ENCODE data around the gene CPLX3. TPM values are rescaled to one million over a fixed set of nuclear protein-coding genes. Genes with fewer than 3 reads are reported as not detected.

Gene CPLX3
- polyA plus RNA-seq, 1 experiment, result not detected

- H3K9me3 ChIP-seq (ENCODE audit: control insufficient read depth, insufficient read depth, low read length), result no peaks in the 10 kb centered on the region
- no peak for DNase-seq (ENCODE audit: low read depth, low spot score)
- H3K27me3 ChIP-seq (ENCODE audit: control insufficient read depth, insufficient read depth, low read length), result no peaks in the 10 kb centered on the region
- peak overlapping the region; percentile 79 for H3K4me3 ChIP-seq (ENCODE audit: low read depth, low read length)
- CTCF ChIA-PET, result interaction anchor here (0.6 to 2.7 kb wide), 5 partner anchors 27 to 211 kb away, joined by 3 to 13 read pairs (median 3); no protein-coding TSS in a partner anchor
- POLR2A ChIA-PET, result no interaction called here
- no peak overlapping the region for H3K27ac ChIP-seq (ENCODE audit: low read depth, low read length)
- TF ChIP-seq, protein P1, sequence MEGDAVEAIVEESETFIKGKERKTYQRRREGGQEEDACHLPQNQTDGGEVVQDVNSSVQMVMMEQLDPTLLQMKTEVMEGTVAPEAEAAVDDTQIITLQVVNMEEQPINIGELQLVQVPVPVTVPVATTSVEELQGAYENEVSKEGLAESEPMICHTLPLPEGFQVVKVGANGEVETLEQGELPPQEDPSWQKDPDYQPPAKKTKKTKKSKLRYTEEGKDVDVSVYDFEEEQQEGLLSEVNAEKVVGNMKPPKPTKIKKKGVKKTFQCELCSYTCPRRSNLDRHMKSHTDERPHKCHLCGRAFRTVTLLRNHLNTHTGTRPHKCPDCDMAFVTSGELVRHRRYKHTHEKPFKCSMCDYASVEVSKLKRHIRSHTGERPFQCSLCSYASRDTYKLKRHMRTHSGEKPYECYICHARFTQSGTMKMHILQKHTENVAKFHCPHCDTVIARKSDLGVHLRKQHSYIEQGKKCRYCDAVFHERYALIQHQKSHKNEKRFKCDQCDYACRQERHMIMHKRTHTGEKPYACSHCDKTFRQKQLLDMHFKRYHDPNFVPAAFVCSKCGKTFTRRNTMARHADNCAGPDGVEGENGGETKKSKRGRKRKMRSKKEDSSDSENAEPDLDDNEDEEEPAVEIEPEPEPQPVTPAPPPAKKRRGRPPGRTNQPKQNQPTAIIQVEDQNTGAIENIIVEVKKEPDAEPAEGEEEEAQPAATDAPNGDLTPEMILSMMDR (IDR thresholded peaks at IDR 0.05; ENCODE audit: low read depth, low read length), result no peak
Measured at GRCh38 chr15:74841891-74842373, 15.5 kb downstream of the CPLX3 start.

GRCh38 chr15:74842581-74843444 lies 16.4 kb downstream of the CPLX3 start, which contains the start of gene ULK3:
Gene ULK3 (minus strand): TSS chr15:74843156. CDS start chr15:74843105, 51 bp downstream.
- H3K4me3 ChIP-seq (ENCODE audit: low read depth, low read length), result peak within 1 kb of the TSS; percentile 79
- CTCF ChIA-PET, result interaction anchor here (0.5 to 2.7 kb wide), 6 partner anchors 12 to 211 kb away, joined by 3 to 13 read pairs (median 3); no protein-coding TSS in a partner anchor
- TF ChIP-seq, protein P1 (IDR thresholded peaks at IDR 0.05; ENCODE audit: low read depth, low read length), result peak; percentile 48
- POLR2A ChIA-PET, result no interaction called here
- H3K9me3 ChIP-seq (ENCODE audit: control insufficient read depth, insufficient read depth, low read length), result no peaks in the 10 kb centered on the region
- peak; percentile 47 for DNase-seq (ENCODE audit: low read depth, low spot score)
- H3K27ac ChIP-seq (ENCODE audit: low read depth, low read length), result peak within 1 kb of the TSS; percentile 77
- no peaks in the 10 kb centered on the region for H3K27me3 ChIP-seq (ENCODE audit: control insufficient read depth, insufficient read depth, low read length)

DNA sequence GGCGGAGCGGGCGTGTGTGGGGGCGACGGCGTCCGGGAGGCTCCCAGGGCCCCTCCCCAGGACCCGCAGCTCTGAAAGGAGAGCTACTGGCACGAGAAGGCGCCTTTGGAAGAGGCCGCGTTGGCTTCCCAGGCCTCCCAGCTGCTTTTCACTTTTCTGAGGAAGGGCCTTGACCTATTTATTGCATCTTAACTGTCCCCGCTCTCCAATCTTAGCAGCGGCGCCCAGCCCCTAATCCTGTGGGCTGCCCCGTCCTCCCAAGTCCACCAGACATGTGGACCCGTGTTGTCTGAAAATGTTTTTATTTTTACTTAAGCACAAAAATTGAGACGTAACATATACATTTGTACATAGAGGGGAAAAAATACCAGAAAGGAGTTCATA lies 17.0 kb downstream of the CPLX3 start:
- no peak for DNase-seq (ENCODE audit: low read depth, low spot score)
- Histone ChIP-seq H3K27me3 (ENCODE audit: control insufficient read depth, insufficient read depth, low read length) (no peaks in the 10 kb centered on the region), H3K9me3 (ENCODE audit: control insufficient read depth, insufficient read depth, low read length) (no peaks in the 10 kb centered on the region), H3K27ac (ENCODE audit: low read depth, low read length) (peak overlapping the region; percentile 77), H3K4me3 (ENCODE audit: low read depth, low read length) (peak overlapping the region; percentile 51)
- POLR2A ChIA-PET, result no interaction called here
- CTCF ChIA-PET, result interaction anchor here (1.5 to 2.7 kb wide), 2 partner anchors 12 to 58 kb away, joined by 3 to 13 read pairs; no protein-coding TSS in a partner anchor
- TF ChIP-seq, protein P1 (IDR thresholded peaks at IDR 0.05; ENCODE audit: low read depth, low read length), result no peak; the same call in 1 of the 2 replicates

- POLR2A ChIA-PET, result interaction anchor here (0.6 kb wide), 1 partner anchor 12 kb away, joined by 8 read pairs; no protein-coding TSS in a partner anchor
- CTCF ChIA-PET, result interaction anchor here (1.5 to 2.7 kb wide), 2 partner anchors 13 to 58 kb away, joined by 3 to 13 read pairs; no protein-coding TSS in a partner anchor
- no peak overlapping the region for H3K4me3 ChIP-seq (ENCODE audit: low read depth, low read length)
- no peaks in the 10 kb centered on the region for H3K27me3 ChIP-seq (ENCODE audit: control insufficient read depth, insufficient read depth, low read length)
- H3K9me3 ChIP-seq (ENCODE audit: control insufficient read depth, insufficient read depth, low read length), result no peaks in the 10 kb centered on the region
- peak overlapping the region; percentile 77 for H3K27ac ChIP-seq (ENCODE audit: low read depth, low read length)
- no peak for DNase-seq (ENCODE audit: low read depth, low spot score)
- TF ChIP-seq, protein P1 (IDR thresholded peaks at IDR 0.05; ENCODE audit: low read depth, low read length), result no peak
Measured at GRCh38 chr15:74843891-74844299, 17.5 kb downstream of the CPLX3 start.

Measured in AG04450 (cell line).